NCI-H128 (cell line): ENCODE measurements around the gene EEFSEC.

Experiments used
- DNase-seq: peaks from one replicate; lab custom pipeline; 2025; ENCODE audit not compliant: unreplicated experiment; lab: John Stamatoyannopoulos, UW

EEFSEC gene

GRCh38 chr3:128240232-128240631, 87.0 kb downstream of the EEFSEC start:
- DNase-seq: no peak

GRCh38 chr3:128241741-128242140, 88.5 kb downstream of the EEFSEC start:
- DNase-seq: no peak

GRCh38 chr3:128242818-128243601, 89.7 kb downstream of the EEFSEC start:
- DNase-seq: no peak

- DNase-seq: no peak
Observed at GRCh38 chr3:128243602-128244504, 90.6 kb downstream of the EEFSEC start.

- DNase-seq: no peak
Observed at GRCh38 chr3:128245460-128245859, 92.2 kb downstream of the EEFSEC start.

GRCh38 chr3:128247666-128248409, 94.6 kb downstream of the EEFSEC start:
- DNase-seq: no peak

- no peak for DNase-seq
Observed at GRCh38 chr3:128252083-128252482, 98.8 kb downstream of the EEFSEC start.

GRCh38 chr3:128253150-128253549, 99.9 kb downstream of the EEFSEC start:
- DNase-seq: no peak

GRCh38 chr3:128254066-128254590, 100.8 kb downstream of the EEFSEC start:
- DNase-seq: no peak

- no peak for DNase-seq
Observed at GRCh38 chr3:128254967-128255366, 101.7 kb downstream of the EEFSEC start.

GRCh38 chr3:128256131-128256530, 102.8 kb downstream of the EEFSEC start:
- DNase-seq: no peak

GRCh38 chr3:128257632-128258031, 104.4 kb downstream of the EEFSEC start:
- DNase-seq: no peak

GRCh38 chr3:128260275-128260674, 107.0 kb downstream of the EEFSEC start:
- DNase-seq: no peak

GRCh38 chr3:128262457-128262856, 109.2 kb downstream of the EEFSEC start:
- DNase-seq: no peak

GRCh38 chr3:128263118-128263517, 109.8 kb downstream of the EEFSEC start:
- DNase-seq: no peak

GRCh38 chr3:128263946-128264345, 110.7 kb downstream of the EEFSEC start:
- no peak for DNase-seq

GRCh38 chr3:128266453-128266852, 113.2 kb downstream of the EEFSEC start:
- DNase-seq: no peak

GRCh38 chr3:128267541-128267940, 114.3 kb downstream of the EEFSEC start:
- DNase-seq: no peak

- DNase-seq: no peak
Observed at GRCh38 chr3:128269006-128269775, 115.9 kb downstream of the EEFSEC start.

GRCh38 chr3:128269796-128270195, 116.5 kb downstream of the EEFSEC start:
- DNase-seq: no peak
